HG03575 (cell line): ENCODE results near the gene TYK2.
"Not testable (repeated sequence)": the region's sequence is repeated elsewhere in the genome, so short reads cannot be mapped to it uniquely, and the experiment has no call there.

ENCODE experiments used
- ATAC-seq: cut with Tn5 transposase; IDR thresholded peaks from one replicate; pipeline ENCODE4 v1.9.1; 2021; ENCODE audit not compliant: unreplicated experiment, insufficient number of reproducible peaks, low FRiP score; ENCODE audit errors: extremely low read depth

Gene TYK2

GRCh38 chr19:10411224-10411623 is 30.9 kb upstream of the TYK2 start:
- ATAC-seq: not testable (repeated sequence)

- no peak for ATAC-seq
Observed at GRCh38 chr19:10408511-10409283, 28.3 kb upstream of the TYK2 start.

GRCh38 chr19:10407096-10407495 is 26.7 kb upstream of the TYK2 start:
- ATAC-seq: no peak

- no peak for ATAC-seq
Observed at GRCh38 chr19:10406191-10406590, 25.8 kb upstream of the TYK2 start.

GRCh38 chr19:10404888-10405820 is 24.8 kb upstream of the TYK2 start:
- ATAC-seq: no peak

- ATAC-seq: no peak
Observed at GRCh38 chr19:10403137-10404021, 23.0 kb upstream of the TYK2 start, which contains the start of gene CDC37. Gene CDC37, minus strand, starts transcription at chr19:10403542. Its CDS starts 63 bp downstream, at chr19:10403479.

GRCh38 chr19:10402441-10403038 is 22.2 kb upstream of the TYK2 start:
- no peak for ATAC-seq

- ATAC-seq: no peak
Observed at GRCh38 chr19:10399878-10400277, 19.5 kb upstream of the TYK2 start.

- ATAC-seq: not testable (repeated sequence)
Observed at GRCh38 chr19:10399340-10399739, 19.0 kb upstream of the TYK2 start.

GRCh38 chr19:10398819-10399218 is 18.4 kb upstream of the TYK2 start:
- ATAC-seq: no peak

- no peak for ATAC-seq
Observed at GRCh38 chr19:10395917-10396316, 15.5 kb upstream of the TYK2 start.

GRCh38 chr19:10395436-10395835 is 15.1 kb upstream of the TYK2 start:
- no peak for ATAC-seq

- ATAC-seq: no peak
Observed at GRCh38 chr19:10395003-10395402, 14.6 kb upstream of the TYK2 start.

GRCh38 chr19:10393137-10393536 is 12.8 kb upstream of the TYK2 start:
- ATAC-seq: no peak

- ATAC-seq: no peak
Observed at GRCh38 chr19:10392120-10392519, 11.7 kb upstream of the TYK2 start.

GRCh38 chr19:10390652-10391286 is 10.4 kb upstream of the TYK2 start:
- no peak for ATAC-seq

GRCh38 chr19:10389863-10390262 is 9.5 kb upstream of the TYK2 start:
- no peak for ATAC-seq

- no peak for ATAC-seq
Observed at GRCh38 chr19:10388957-10389356, 8.6 kb upstream of the TYK2 start.
